ENCODE data around the gene GP9.

The GP9 gene

DNA sequence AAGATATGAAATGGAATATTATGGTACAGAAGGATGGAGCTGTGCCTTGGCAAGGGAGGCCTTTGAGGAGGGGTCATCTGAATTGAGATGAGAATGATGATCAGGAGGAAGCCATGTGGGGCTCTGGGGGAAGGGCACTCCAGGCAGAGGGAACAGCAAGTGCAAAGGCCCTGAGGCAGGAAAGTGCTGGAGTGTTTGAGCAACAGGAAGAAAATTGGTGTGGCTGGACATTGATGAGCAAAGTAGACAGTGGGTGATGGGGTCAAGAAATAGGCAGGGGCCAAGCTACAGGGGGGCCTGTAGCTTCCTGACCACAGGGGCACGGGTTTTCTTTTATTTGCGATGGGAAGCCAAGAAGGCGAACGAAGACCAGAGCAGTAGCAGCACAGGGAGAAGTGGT lies 3.3 kb upstream of the GP9 start:
- no peaks in the 10 kb centered on the region for H3K36me3 ChIP-seq (ENCODE audit: insufficient read depth, low read length)
- TF ChIP-seq, protein P1, sequence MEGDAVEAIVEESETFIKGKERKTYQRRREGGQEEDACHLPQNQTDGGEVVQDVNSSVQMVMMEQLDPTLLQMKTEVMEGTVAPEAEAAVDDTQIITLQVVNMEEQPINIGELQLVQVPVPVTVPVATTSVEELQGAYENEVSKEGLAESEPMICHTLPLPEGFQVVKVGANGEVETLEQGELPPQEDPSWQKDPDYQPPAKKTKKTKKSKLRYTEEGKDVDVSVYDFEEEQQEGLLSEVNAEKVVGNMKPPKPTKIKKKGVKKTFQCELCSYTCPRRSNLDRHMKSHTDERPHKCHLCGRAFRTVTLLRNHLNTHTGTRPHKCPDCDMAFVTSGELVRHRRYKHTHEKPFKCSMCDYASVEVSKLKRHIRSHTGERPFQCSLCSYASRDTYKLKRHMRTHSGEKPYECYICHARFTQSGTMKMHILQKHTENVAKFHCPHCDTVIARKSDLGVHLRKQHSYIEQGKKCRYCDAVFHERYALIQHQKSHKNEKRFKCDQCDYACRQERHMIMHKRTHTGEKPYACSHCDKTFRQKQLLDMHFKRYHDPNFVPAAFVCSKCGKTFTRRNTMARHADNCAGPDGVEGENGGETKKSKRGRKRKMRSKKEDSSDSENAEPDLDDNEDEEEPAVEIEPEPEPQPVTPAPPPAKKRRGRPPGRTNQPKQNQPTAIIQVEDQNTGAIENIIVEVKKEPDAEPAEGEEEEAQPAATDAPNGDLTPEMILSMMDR (conservative IDR thresholded peaks at IDR 0.05; ENCODE audit: low read length) = no peak
- no peak for TF ChIP-seq EZH2phosphoT487 (IDR thresholded peaks at IDR 0.05; ENCODE audit: borderline replicate concordance)
- no peaks in the 10 kb centered on the region for H3K27me3 ChIP-seq (ENCODE audit: insufficient read depth, low read length, poor library complexity, severe bottlenecking)
- H3K9me2 ChIP-seq (replicated peaks; ENCODE audit: low read depth, low read length) = no peaks in the 10 kb centered on the region
- H3K4me1 ChIP-seq (ENCODE audit: insufficient read depth, low read length, poor library complexity, severe bottlenecking) = no peaks in the 10 kb centered on the region
- no peak overlapping the region for H3K4me2 ChIP-seq (ENCODE audit: low read depth, low read length, poor library complexity, severe bottlenecking)
- no peaks in the 10 kb centered on the region for H3K79me2 ChIP-seq (ENCODE audit: insufficient read depth, low read length)
- no peak overlapping the region for H3K4me3 ChIP-seq (ENCODE audit: low read length, poor library complexity, severe bottlenecking)
- no peak overlapping the region for H2AFZ ChIP-seq (ENCODE audit: low read length)
- H3F3A ChIP-seq (ENCODE audit: low read depth) = no peaks in the 10 kb centered on the region
- H3K9me3 ChIP-seq (ENCODE audit: insufficient read depth, low read depth, low read length) = no peaks in the 10 kb centered on the region
- no peaks in the 10 kb centered on the region for H4K20me1 ChIP-seq (ENCODE audit: insufficient read depth, low read length, poor library complexity, severe bottlenecking)
- no peak overlapping the region for H3K9ac ChIP-seq (ENCODE audit: low read depth, low read length, poor library complexity, severe bottlenecking)

DNA sequence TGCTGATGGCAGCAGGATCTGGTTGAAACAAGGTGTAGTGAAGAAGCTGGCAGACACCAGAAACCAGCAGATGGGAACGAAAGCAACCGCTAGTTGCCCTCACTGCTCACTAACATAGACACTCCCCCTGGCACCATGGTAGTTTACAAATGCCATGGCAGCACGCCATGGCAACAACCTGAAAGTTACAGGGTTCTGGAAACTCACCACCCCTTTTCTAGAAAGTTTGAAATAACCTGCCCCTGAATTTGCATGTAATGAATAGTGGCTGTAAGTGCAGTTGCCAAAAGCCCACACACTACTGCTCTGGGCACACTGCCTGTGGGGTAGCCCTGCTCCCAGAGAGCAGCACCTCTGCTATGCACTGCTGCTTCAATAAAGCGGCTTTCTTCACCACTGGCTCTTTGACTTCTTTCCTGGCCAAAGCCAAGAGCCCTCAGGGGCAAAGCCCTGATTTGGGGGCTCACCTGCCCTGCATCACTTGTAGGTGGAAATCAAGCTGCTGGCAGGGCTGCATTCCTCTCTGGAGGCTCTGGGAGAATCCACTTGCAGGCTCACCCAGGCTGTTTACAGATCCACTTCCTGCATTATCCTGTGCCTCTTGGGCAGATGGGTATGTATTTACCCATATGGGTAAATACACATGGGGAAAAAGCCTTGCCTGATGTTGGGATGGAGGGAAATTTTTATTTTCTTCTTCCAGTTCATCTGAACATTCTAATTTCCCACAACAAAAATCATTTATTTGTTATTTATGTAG lies 2.0 kb upstream of the GP9 start:
- Histone ChIP-seq H4K20me1 (ENCODE audit: insufficient read depth, low read length, poor library complexity, severe bottlenecking) (no peaks in the 10 kb centered on the region), H3K27me3 (ENCODE audit: insufficient read depth, low read length, poor library complexity, severe bottlenecking) (no peaks in the 10 kb centered on the region), H3K9ac (ENCODE audit: low read depth, low read length, poor library complexity, severe bottlenecking) (no peak overlapping the region), H3K4me3 (ENCODE audit: low read length, poor library complexity, severe bottlenecking) (no peak overlapping the region), H3K4me2 (ENCODE audit: low read depth, low read length, poor library complexity, severe bottlenecking) (no peak overlapping the region), H3K4me1 (ENCODE audit: insufficient read depth, low read length, poor library complexity, severe bottlenecking) (no peaks in the 10 kb centered on the region), H3K79me2 (ENCODE audit: insufficient read depth, low read length) (no peaks in the 10 kb centered on the region), H3F3A (ENCODE audit: low read depth) (no peaks in the 10 kb centered on the region), H3K36me3 (ENCODE audit: insufficient read depth, low read length) (no peaks in the 10 kb centered on the region), H2AFZ (ENCODE audit: low read length) (no peak overlapping the region), H3K9me3 (ENCODE audit: insufficient read depth, low read depth, low read length) (no peaks in the 10 kb centered on the region), H3K9me2 (replicated peaks; ENCODE audit: low read depth, low read length) (no peaks in the 10 kb centered on the region)
- TF ChIP-seq, protein P1 (conservative IDR thresholded peaks at IDR 0.05; ENCODE audit: low read length) = no peak
- no peak for TF ChIP-seq EZH2phosphoT487 (IDR thresholded peaks at IDR 0.05; ENCODE audit: borderline replicate concordance)

DNA sequence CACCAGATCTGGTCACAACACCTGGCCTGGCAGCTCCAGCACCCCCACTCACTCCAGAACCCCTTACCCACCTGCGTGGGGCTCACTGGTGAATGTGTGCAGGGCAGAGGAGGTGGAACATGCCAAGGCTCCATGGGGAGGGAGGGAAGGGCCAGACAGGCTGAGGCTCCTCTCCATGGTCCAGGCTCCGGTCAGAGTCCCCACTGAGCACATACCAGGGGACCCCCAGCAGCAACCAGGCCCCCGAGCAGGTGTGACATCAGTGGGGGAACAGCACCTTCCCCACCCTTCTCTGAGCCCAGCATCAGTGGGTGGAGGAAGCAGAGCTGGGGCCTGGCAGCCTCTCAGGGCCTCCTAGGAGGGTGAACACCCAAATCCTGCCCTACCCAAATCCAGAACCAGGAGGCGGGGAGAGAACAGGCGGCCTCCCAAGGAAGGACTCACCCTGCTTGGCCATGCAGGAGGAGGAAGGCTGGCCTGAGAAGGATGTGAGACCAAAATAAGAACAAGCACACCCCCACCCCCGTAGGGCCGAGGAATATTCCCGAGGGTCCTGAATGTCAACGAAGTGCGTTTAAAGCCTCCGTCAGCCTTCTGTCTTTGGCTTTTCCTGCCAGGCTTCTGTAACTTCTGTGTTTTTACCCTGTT lies 1.1 kb upstream of the GP9 start:
- H4K20me1 ChIP-seq (ENCODE audit: insufficient read depth, low read length, poor library complexity, severe bottlenecking) = no peaks in the 10 kb centered on the region
- no peak for TF ChIP-seq EZH2phosphoT487 (IDR thresholded peaks at IDR 0.05; ENCODE audit: borderline replicate concordance)
- TF ChIP-seq, protein P1 (conservative IDR thresholded peaks at IDR 0.05; ENCODE audit: low read length) = no peak
- H3K9ac ChIP-seq (ENCODE audit: low read depth, low read length, poor library complexity, severe bottlenecking) = no peak overlapping the region
- H3F3A ChIP-seq (ENCODE audit: low read depth) = no peaks in the 10 kb centered on the region
- H3K27me3 ChIP-seq (ENCODE audit: insufficient read depth, low read length, poor library complexity, severe bottlenecking) = no peaks in the 10 kb centered on the region
- H2AFZ ChIP-seq (ENCODE audit: low read length) = no peak overlapping the region
- no peaks in the 10 kb centered on the region for H3K9me2 ChIP-seq (replicated peaks; ENCODE audit: low read depth, low read length)
- no peaks in the 10 kb centered on the region for H3K9me3 ChIP-seq (ENCODE audit: insufficient read depth, low read depth, low read length)
- H3K36me3 ChIP-seq (ENCODE audit: insufficient read depth, low read length) = no peaks in the 10 kb centered on the region
- H3K4me2 ChIP-seq (ENCODE audit: low read depth, low read length, poor library complexity, severe bottlenecking) = no peak overlapping the region
- no peak overlapping the region for H3K4me3 ChIP-seq (ENCODE audit: low read length, poor library complexity, severe bottlenecking)
- H3K79me2 ChIP-seq (ENCODE audit: insufficient read depth, low read length) = no peaks in the 10 kb centered on the region
- no peaks in the 10 kb centered on the region for H3K4me1 ChIP-seq (ENCODE audit: insufficient read depth, low read length, poor library complexity, severe bottlenecking)

Data from Loucy (cell line).